GM12878 (cell line): ENCODE data around the gene NLGN3.

Experiments
- CBFB ChIP-seq: IDR thresholded peaks from 2 replicates; pipeline ENCODE4 v1.6.1; 2016; ENCODE audit warnings: antibody characterized with exemption, low read depth
- CTCF ChIP-seq, 3 experiments: IDR thresholded peaks in 2 of 3; conservative IDR thresholded peaks in 1 of 3; 2 replicates each; pipeline ENCODE4 v1.5.1; 2011; ENCODE audit warnings: low read depth in 3 of 3, low read length in 3 of 3, mild to moderate bottlenecking in 3 of 3, control low read depth in 2 of 3, moderate library complexity in 2 of 3, inconsistent platforms in 1 of 3, mixed read lengths in 1 of 3; ENCODE audit not compliant: control insufficient read depth in 2 of 3, insufficient read depth in 1 of 3; ENCODE audit errors: extremely low read depth in 1 of 3
- ELK1 ChIP-seq: IDR thresholded peaks from 2 replicates; pipeline ENCODE4 v1.6.1; 2012; ENCODE audit warnings: low read depth, low read length, improper control_type of control experiment
- EP300 ChIP-seq, 2 experiments: fragments of 150-350 bp in 1 of 2; IDR thresholded peaks; 2 replicates each; pipeline ENCODE4 v1.6.1; 2011 to 2012; ENCODE audit warnings: low read depth in 2 of 2, low read length in 2 of 2, borderline replicate concordance in 1 of 2, improper control_type of control experiment in 1 of 2, inconsistent platforms in 1 of 2; ENCODE audit not compliant: control insufficient read depth in 1 of 2
- JUND ChIP-seq: IDR thresholded peaks from 2 replicates; pipeline ENCODE4 v1.6.1; 2012; ENCODE audit warnings: low read depth, mild to moderate bottlenecking, low read length, improper control_type of control experiment, moderate library complexity
- POLR2A ChIP-seq: IDR thresholded peaks from 2 replicates; pipeline ENCODE4 v1.6.1; 2011; ENCODE audit warnings: low read depth, mild to moderate bottlenecking, low read length
- REST ChIP-seq: IDR thresholded peaks from 2 replicates; pipeline ENCODE4 v1.6.1; 2012; ENCODE audit warnings: mild to moderate bottlenecking, low read depth, low read length
- SMARCA5 ChIP-seq: fragments of 450-650 bp; IDR thresholded peaks from 2 replicates; pipeline ENCODE4 v1.6.1; 2017; ENCODE audit warnings: mild to moderate bottlenecking
- TCF7 ChIP-seq: IDR thresholded peaks from 2 replicates; pipeline ENCODE4 v1.6.1; 2014; ENCODE audit warnings: antibody characterized with exemption, borderline replicate concordance
- ZBTB40 ChIP-seq: fragments of 450-650 bp; IDR thresholded peaks from 2 replicates; pipeline ENCODE4 v1.6.1; 2016; ENCODE audit warnings: mild to moderate bottlenecking, moderate library complexity, borderline replicate concordance

- no peak for TF ChIP-seq TCF7
- no peak for TF ChIP-seq CTCF (IDR thresholded peaks at IDR 0.05 in 2 of 3, conservative IDR thresholded peaks at IDR 0.05 in 1 of 3; ENCODE audit: control insufficient read depth in 2 of 3, extremely low read depth in 1 of 3, insufficient read depth in 1 of 3, low read depth in 3 of 3, low read length in 3 of 3)
- TF ChIP-seq JUND: no peak
- no peak for TF ChIP-seq POLR2A
- no peak for TF ChIP-seq EP300 (IDR thresholded peaks at IDR 0.05; ENCODE audit: borderline replicate concordance in 1 of 2, control insufficient read depth in 1 of 2, low read depth in 2 of 2, low read length in 2 of 2)
- no peak for TF ChIP-seq ELK1
- no peak for TF ChIP-seq CBFB
- no peak for TF ChIP-seq ZBTB40
- TF ChIP-seq SMARCA5: no peak
- TF ChIP-seq REST: no peak
Observed at GRCh38 chrX:71164071-71164470, 19.4 kb downstream of the NLGN3 start.
